ENCODE results near the gene PACRGL.
"Not testable (repeated sequence)": the region's sequence is repeated elsewhere in the genome, so short reads cannot be mapped to it uniquely, and the experiment has no call there.

Gene PACRGL

GRCh38 chr4:20723463-20723862 is 23.2 kb downstream of the PACRGL start:
- no peak for DNase-seq

DNA sequence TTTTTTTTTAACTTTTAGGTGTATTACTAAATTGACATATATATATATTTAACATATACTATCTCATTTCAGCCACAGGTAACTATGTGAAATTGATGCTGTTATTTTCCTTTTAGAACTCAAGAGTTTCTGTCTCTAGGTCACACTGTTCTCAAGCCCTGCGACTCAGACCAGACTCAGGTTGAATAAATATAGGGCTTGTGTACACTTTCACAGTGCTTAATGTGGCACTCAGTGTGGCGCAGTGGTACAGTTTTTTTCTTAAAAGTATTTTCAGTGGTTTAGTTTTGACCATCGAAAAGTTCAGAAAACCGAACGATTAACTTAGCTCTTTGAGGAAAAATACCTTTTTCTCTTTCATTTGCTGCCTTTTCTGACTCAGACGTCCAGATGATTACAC is 24.7 kb downstream of the PACRGL start:
- DNase-seq: no peak

DNA sequence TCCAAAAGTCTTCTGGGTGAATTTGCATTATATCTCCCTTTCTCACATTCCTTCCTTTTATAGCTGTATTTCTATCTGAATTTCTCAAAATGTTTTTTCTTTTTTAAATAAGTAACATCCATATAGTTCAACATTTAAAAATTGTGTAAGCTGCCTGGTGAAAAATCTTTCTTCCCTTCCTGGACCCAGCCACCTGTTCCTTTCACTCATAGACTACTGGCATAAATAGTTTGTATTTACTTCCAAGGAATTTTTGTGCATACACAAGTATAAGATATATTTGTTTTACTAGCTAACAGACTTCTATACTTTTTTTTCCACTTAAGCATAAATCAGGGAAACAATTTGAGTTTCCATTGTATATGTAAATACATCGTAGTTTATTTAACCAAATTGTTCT is 35.7 kb downstream of the PACRGL start:
- DNase-seq: no peak

DNA sequence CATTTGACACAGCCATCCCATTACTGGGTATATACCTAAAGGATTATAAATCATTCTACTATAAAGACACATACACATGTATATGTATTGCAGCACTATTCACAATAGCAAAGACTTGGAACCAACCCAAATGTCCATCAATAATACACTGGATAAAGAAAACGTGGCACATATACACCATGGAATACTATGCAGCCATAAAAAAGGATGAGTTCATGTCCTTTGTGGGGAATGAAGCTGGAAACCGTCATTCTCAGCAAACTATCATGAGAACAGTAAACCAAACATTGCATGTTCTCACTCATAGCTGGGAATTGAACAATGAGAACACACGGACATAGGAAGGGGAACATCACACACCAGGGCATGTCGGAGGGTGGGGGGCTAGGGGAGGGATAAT is 45.7 kb downstream of the PACRGL start:
- not testable (repeated sequence) for DNase-seq

DNA sequence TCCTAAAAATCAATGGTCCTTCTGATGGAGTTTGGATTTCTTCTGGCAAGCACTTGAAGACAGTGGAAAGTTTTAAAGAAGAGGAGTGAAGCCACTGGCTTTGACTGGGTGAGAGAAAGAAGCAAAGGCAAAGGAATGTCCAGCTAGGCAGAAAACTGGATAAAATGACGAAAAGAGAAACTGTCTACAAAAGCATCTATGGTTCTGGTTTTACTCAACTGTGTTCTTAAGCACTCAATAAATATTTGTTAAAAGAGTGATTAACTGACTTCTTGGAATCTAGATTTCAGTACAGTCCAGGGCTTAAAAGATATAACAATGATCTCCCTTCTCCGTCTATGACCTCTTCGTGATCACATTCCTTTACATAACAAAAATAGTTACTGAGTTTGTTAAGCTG is 52.4 kb downstream of the PACRGL start:
- no peak for DNase-seq

- no peak for DNase-seq
Measured at GRCh38 chr4:20754036-20754435, 53.8 kb downstream of the PACRGL start.

- no peak for DNase-seq
Measured at GRCh38 chr4:20760053-20760452, 59.8 kb downstream of the PACRGL start.

- DNase-seq: no peak
Measured at GRCh38 chr4:20761382-20761781, 61.1 kb downstream of the PACRGL start.

- DNase-seq: no peak
Measured at GRCh38 chr4:20761826-20762225, 61.6 kb downstream of the PACRGL start.

DNA sequence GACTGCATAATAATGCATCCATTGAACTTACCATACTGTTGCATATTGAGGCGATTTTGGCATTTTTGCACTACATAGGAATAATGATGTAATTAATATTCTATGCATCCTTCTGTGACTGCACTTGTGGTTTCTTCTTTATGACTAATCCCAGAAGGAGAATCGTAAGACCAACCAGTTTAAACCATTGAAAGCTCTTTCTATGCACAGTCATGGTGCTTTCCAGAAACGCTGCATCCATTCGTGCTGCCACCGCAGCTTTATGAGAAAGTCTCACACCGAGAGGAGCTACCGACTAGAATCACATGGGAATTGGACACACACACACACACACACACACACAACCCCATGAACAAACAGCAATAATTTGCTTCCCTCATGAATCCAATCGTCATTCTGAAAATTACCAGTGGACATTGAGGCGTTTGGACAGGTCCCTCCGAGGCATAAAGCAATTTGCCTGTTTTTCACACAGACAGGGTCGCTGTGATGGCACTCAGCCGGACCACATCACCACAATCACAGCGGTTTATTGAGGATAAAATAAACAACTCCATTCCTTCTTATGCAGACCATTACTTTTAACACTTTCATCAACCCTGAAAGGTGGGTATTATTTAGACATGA is 64.2 kb downstream of the PACRGL start:
- DNase-seq: no peak

- peak; percentile 35 for DNase-seq
Measured at GRCh38 chr4:20773144-20773997, 73.1 kb downstream of the PACRGL start.

DNA sequence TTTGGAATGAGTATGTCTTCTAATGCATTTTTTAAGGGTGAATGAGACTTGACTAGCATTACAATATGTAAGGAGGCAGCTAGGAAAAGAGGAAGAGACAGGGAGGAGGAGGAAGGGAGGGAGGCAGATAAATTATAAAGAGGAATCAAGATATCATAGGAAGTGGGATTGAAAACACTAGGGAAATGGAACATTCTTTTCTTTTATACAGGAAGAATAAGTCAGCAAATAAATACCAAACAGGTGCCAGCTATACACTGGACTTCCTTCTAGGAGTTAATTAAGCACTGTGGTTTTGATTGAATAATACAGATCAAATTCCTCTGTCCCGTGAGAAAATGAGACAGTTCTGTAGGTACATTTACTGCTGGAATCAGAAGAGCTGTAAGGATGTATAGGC is 78.6 kb downstream of the PACRGL start:
- no peak for DNase-seq

GRCh38 chr4:20783134-20783533 is 82.9 kb downstream of the PACRGL start:
- not testable (repeated sequence) for DNase-seq

GRCh38 chr4:20787940-20788665 is 87.8 kb downstream of the PACRGL start:
- no peak for DNase-seq

All from right kidney (tissue), 1 donor.